Activated T-helper 1 cell treated with Interleukin-2 at 50 U/mL for 16 hours (primary cell): ENCODE measurements around the gene ABCA10.
"Not testable (repeated sequence)": the region's sequence is repeated elsewhere in the genome, so short reads cannot be mapped to it uniquely, and the experiment has no call there.

Source experiments
- DNase-seq: peaks from one replicate; pipeline ENCODE4 v3.0.0-alpha.2; 2020; ENCODE audit warnings: low read depth

ABCA10 gene

GRCh38 chr17:69230939-69231338 lies 2.3 kb upstream of the ABCA10 start:
- DNase-seq = no peak

GRCh38 chr17:69228018-69228417 lies 606 bp downstream of the ABCA10 start:
- no peak for DNase-seq

GRCh38 chr17:69227541-69227940 lies 1.1 kb downstream of the ABCA10 start:
- DNase-seq = no peak

DNA sequence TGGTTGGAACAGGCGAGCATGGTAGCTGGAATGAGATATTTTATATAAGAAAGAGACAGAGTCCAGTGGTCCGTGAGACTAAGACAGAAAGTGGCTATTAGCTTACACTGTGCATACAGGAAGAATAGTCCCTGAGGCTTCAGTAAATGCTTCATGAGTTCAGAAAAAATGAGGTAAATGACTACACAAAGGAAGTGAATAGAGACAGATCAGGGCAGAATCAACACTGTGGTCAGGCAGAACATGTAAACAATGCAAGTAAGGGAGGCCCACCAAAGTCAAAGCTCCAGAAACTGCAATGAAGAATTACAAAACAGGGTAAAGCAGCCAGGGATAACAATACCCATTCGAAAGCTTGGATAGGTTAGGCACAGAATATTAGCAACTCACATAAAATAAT lies 4.8 kb downstream of the ABCA10 start:
- no peak for DNase-seq

GRCh38 chr17:69222707-69223258 lies 5.8 kb downstream of the ABCA10 start:
- no peak for DNase-seq

DNA sequence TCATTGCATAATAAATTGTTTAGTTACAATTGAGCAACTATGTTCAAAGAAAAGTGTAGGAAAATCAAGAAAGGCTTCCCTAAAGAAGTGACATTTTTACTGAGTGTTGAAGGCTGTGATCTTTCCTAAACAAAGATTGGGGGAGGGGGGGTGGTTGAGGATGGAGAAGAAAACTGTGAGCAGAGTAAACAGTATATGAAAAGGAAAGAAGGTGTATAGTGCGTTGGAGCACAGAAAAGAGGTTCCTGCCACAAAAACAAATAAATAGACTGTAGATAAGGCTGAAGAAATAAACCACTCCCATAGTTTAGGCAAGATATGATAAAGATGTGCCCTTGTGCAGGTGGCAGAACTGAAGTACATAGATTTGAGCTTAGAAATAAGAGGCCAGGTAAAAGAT lies 8.5 kb downstream of the ABCA10 start:
- DNase-seq = no peak

DNA sequence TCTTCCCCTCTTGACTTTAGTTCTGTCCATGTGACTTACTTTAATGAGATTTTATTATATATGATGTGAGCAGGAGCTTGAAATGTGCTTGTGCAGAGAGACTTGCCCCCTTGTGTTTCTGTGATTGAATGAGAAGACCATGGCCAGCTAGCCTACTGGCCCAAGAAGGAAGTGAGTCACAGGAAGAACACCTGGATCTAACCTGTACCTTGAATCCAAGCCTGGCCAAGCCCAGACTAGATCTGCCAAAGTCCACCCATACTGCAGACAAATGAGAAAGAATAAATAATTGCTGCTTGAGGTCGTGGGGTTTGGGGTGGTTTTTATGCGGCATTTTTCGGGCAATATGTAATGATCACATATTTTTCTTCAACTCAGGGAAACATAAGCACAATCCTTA lies 9.6 kb downstream of the ABCA10 start:
- no peak for DNase-seq

DNA sequence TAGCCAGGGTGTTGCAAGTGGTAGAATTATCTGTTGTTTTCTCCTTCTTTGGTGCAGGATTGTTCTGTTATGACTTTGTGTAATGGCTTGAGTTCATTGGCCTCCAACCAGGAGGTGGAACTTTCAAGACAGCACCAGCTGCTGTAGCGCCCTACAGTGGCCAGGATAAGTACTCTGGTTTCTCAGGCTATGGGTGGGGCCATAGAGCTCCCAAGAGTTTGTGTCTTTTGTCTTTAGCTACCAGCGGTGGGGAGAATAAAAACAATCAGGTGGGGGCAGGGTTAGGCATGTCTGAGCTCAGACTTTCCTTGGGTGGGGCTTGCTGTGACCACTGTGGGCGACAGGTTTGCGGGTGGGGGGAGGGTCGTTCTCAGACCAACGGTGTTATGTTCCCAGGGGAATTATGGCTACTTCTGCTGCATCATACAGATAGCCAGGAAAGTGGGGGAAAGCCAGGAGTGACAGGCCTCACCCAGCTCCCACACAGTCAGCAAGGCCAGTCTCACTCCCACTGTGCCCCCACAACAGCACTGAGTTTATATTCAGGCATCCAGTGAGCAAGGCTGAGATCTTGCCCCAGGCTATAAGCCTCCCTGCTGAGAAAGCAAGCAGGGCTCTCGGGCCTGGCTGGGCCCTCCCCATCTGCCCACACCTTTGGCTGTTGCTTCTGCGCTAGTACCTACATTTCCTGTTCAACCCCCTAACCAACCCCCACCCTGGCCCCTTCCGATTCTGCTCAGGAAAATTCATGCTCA lies 15.4 kb downstream of the ABCA10 start:
- DNase-seq = no peak

DNA sequence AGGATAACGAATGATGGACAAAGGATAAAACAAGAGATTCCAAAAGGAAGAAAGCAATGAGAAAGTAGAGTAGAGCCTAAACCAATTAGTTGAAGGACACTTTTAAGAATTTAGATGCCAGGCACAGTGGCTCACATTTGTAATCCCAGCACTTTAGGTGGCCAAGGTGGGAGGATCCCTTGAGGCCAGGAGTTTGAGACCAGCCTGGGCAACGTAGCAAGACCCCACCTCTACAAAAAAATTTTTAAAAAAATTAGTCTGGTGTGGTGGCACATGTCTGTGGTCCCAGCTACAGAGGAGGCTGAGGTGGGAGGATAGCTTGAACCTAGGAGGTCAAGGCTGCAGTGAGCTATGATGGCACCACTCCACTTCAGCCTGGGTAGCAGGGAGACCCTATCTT lies 20.0 kb downstream of the ABCA10 start:
- DNase-seq = no peak

DNA sequence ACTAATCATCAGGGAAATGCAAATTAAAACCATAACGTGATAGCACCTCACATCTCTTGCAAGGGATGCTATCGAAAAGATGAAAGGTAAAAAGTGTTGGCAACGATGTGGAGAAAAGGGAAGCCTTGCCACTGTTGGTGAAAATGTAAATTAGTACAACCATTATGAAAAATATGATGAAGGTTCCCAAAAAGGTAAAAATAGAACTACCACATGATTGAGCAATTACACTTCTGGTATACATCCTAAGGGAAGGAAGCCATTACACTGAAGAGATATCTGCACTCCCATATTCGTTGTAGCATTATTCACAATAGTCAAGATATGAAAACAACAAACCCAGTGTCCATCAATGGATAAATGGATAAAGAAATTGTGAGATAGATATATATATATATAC lies 21.5 kb downstream of the ABCA10 start:
- DNase-seq = no peak

DNA sequence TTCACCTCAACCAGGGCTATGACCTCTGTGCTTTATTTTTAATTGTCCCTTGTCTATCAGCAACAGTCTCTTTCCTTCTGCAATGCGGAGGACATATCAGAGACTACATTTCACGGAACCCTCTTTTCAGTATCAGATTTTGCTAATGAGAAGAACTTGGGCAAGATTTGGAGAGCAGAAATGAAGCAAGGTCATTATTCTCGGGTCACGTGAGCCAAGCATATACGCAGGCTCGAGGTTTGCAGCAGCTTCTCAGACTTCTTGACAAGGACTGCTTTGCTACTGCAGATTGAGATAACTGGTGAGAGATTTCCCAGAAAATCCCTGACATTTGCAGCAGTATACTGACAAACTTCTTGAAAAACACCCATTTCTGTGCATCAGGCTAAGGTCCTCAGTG lies 30.4 kb downstream of the ABCA10 start:
- no peak for DNase-seq

DNA sequence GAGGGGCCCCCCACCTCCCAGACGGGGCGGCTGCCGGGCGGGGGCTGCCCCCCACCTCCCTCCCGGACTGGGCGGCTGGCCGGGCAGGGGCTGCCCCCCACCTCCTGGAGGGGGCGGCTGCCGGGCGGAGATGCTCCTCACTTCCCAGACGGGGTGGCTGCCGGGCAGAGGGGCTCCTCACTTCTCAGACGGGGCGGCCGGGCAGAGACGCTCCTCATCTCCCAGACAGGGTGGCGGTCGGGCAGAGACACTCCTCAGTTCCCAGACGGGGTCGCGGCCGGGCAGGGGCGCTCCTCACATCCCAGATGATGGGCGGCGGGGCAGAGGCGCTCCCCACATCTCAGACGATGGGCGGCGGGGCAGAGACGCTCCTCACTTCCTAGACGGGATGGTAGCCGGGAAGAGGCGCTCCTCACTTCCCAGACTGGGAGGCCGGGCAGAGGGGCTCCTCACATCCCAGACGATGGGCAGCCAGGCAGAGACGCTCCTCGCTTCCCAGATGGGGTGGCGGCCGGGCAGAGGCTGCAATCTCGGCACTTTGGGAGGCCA lies 32.4 kb downstream of the ABCA10 start:
- not testable (repeated sequence) for DNase-seq

- no peak for DNase-seq
These were observed 35.9 kb downstream of the ABCA10 start for GRCh38 chr17:69192754-69193153.

DNA sequence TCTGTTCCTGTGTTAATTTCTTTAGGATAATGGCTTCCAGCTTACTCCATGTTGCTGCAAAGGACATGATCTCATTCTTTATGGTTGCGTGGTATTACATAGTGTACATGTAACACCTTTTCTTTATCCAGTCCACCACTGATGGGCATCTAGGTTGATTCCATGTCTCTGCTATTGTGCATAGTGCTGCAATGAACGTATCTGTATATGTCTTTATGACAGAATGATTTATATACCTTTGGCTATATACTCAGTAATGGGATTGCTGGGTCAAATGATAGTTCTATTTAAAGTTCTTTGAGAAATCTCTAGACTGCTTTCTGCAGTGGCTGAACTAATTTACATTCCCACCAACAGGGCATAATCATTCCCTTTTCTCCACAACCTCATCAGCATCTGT lies 39.8 kb downstream of the ABCA10 start:
- DNase-seq = no peak

- DNase-seq = no peak
These were observed 40.6 kb downstream of the ABCA10 start for GRCh38 chr17:69188064-69188463.

GRCh38 chr17:69187294-69187693 lies 41.3 kb downstream of the ABCA10 start:
- DNase-seq = no peak

- DNase-seq = no peak
These were observed 49.2 kb downstream of the ABCA10 start for GRCh38 chr17:69179227-69179952.

DNA sequence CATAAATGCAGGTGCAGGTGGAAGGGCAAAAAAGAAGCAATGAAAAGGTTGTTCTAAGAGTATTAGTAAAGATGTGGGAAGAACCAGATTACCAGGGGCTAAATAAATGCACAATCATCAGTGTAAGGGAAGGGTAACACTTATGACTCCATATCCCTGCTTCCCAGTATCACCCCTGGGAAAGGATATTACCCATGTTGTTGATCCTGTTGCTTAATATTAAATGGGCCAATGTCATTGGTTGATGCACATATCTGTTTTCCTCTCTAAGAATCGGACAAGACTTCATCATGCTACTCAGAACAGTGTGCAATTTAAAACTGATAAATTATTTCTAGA lies 52.2 kb downstream of the ABCA10 start:
- no peak for DNase-seq

GRCh38 chr17:69175625-69176456 lies 52.8 kb downstream of the ABCA10 start:
- no peak for DNase-seq

DNA sequence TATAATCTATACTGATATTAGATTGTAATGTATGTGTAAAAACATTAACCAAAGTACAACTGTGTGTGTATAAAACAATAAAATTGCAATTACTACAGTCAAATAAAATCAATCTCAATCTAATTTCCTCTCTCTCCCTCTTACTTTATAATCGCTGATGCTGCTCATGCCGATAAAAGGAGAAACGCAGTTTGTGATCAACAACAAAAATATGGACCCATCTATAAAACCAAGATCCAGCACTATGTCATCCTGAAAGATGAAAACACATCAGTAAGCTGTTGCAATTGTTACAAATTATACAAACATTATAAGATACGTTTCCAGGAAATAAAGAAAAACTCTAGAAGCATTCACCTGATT lies 53.4 kb downstream of the ABCA10 start:
- DNase-seq = no peak

GRCh38 chr17:69173118-69173517 lies 55.5 kb downstream of the ABCA10 start:
- DNase-seq = no peak

DNA sequence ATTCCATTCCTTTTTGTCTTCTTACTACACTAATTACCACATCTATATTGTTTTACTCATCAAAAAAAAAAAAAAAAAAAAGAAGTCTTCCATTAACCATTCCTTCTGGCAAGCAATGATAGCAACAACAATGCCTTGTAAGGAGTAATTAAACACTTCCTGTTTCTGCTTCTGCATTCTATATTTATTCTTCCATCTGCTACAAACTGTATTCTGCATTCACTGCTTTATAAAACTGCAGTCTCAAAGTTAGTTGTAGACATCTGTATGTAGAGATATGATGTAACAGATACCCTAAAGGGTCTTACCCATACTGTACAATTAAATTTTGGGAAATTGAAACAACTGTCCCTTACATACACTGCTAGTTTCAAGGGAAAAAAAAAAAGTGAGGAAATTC lies 58.2 kb downstream of the ABCA10 start:
- DNase-seq = no peak
